OCI-LY3 (cell line): Measurements from ENCODE around the gene KCNMA1.

Experiments used
- H2AFZ ChIP-seq: fragments of 200-600, 300-600 bp; shearing (Covaris generic); 2 replicates; pipeline ENCODE4 v1.6.0; 2014; ENCODE audit warnings: antibody characterized with exemption, low read depth, low read length
- H3K27ac ChIP-seq: fragments of 200-600, 300-600 bp; sonication (generic); 2 replicates; pipeline ENCODE4 v1.5.1; 2014; ENCODE audit warnings: mild to moderate bottlenecking, low read length, moderate library complexity, mixed read lengths
- H3K27me3 ChIP-seq: fragments of 200-600, 300-600 bp; sonication (generic); 2 replicates; pipeline ENCODE4 v1.6.1; 2014; ENCODE audit warnings: low read depth, low read length, mixed read lengths
- H3K36me3 ChIP-seq: fragments of 200-600, 300-600 bp; sonication (generic); replicated peaks from 2 replicates; pipeline ENCODE3; 2014; ENCODE audit warnings: low read depth, low read length, mixed read lengths
- H3K4me1 ChIP-seq: fragments of 300-600, 200-600 bp; sonication (generic); 2 replicates; pipeline ENCODE4 v1.6.1; 2014; ENCODE audit warnings: low read length, mixed read lengths
- H3K4me2 ChIP-seq: fragments of 200-600, 300-600 bp; sonication (generic); 2 replicates; pipeline ENCODE4 v1.6.1; 2014; ENCODE audit warnings: low read length, mixed read lengths
- H3K4me3 ChIP-seq: fragments of 300-600, 200-600 bp; sonication (generic); 2 replicates; pipeline ENCODE4 v1.5.1; 2014; ENCODE audit warnings: antibody characterized with exemption, mild to moderate bottlenecking, low read length, moderate library complexity
- H3K79me2 ChIP-seq: fragments of 300-600, 200-600 bp; shearing (Covaris generic); 2 replicates; pipeline ENCODE4 v1.6.1; 2014; ENCODE audit warnings: mild to moderate bottlenecking, low read length, mixed read lengths
- H3K9ac ChIP-seq: fragments of 300-600, 200-600 bp; shearing (Covaris generic); 2 replicates; pipeline ENCODE4 v1.6.0; 2014; ENCODE audit warnings: mild to moderate bottlenecking, low read length, moderate library complexity
- H3K9me3 ChIP-seq: fragments of 200-600, 300-600 bp; shearing (Covaris generic); 2 replicates; pipeline ENCODE4 v1.6.1; 2014; ENCODE audit warnings: low read length, mixed read lengths; ENCODE audit not compliant: insufficient read depth
- H4K20me1 ChIP-seq: fragments of 200-600, 300-600 bp; sonication (generic); 2 replicates; pipeline ENCODE4 v1.6.1; 2016; ENCODE audit warnings: low read length, mixed read lengths; ENCODE audit not compliant: insufficient read depth
- CTCF ChIP-seq: fragments of 200-600, 300-600 bp; sonication (generic); IDR thresholded peaks from 2 replicates; pipeline ENCODE4 v1.5.1; 2014; ENCODE audit warnings: antibody characterized with exemption, low read length, low read depth
- EZH2phosphoT487 ChIP-seq: fragments of 200-600 bp; shearing (Covaris generic); IDR thresholded peaks from 2 replicates; pipeline ENCODE4 v1.6.1; 2018; ENCODE audit warnings: antibody characterized with exemption, mixed run types, low read depth

KCNMA1 gene

GRCh38 chr10:77152256-77152655 lies 485.4 kb downstream of the KCNMA1 start:
- Histone ChIP-seq H3K4me2 (no peak overlapping the region), H3K4me3 (no peak overlapping the region), H3K9me3 (no peaks in the 10 kb centered on the region), H3K36me3 (no peaks in the 10 kb centered on the region), H3K9ac (no peak overlapping the region), H4K20me1 (no peaks in the 10 kb centered on the region), H3K27ac (no peak overlapping the region), H2AFZ (no peak overlapping the region), H3K27me3 (no peaks in the 10 kb centered on the region), H3K79me2 (no peaks in the 10 kb centered on the region), H3K4me1 (no peaks in the 10 kb centered on the region)
- no peak for TF ChIP-seq EZH2phosphoT487
- no peak for TF ChIP-seq CTCF

DNA sequence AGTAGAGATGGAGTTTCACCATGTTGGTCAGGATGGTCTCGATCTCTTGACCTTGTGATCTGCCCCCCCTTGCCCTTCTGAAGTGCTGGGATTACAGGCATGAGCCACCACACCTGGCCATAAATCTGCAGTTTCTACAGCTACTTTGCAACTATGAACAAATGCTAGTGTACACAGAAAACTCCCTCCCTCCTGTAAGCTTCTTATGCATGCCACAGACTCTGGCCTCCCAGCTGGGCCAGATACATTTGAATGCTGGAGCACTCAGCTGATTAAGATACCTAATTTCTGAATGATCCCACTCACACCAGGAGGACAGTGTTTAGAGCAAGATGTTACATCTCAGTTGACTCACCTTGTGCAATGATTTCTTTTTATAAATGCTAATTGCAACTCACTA lies 486.2 kb downstream of the KCNMA1 start:
- Histone ChIP-seq H3K27ac (no peak overlapping the region), H3K4me1 (no peaks in the 10 kb centered on the region), H3K4me2 (no peak overlapping the region), H3K9ac (no peak overlapping the region), H3K9me3 (no peaks in the 10 kb centered on the region), H3K27me3 (no peaks in the 10 kb centered on the region), H2AFZ (no peak overlapping the region), H3K36me3 (no peaks in the 10 kb centered on the region), H3K79me2 (no peaks in the 10 kb centered on the region), H4K20me1 (no peaks in the 10 kb centered on the region), H3K4me3 (no peak overlapping the region)
- no peak for TF ChIP-seq CTCF
- no peak for TF ChIP-seq EZH2phosphoT487

GRCh38 chr10:77149706-77150105 lies 487.9 kb downstream of the KCNMA1 start:
- Histone ChIP-seq H3K79me2 (no peaks in the 10 kb centered on the region), H3K4me1 (no peaks in the 10 kb centered on the region), H4K20me1 (no peaks in the 10 kb centered on the region), H3K4me2 (no peak overlapping the region), H3K9me3 (no peaks in the 10 kb centered on the region), H3K36me3 (no peaks in the 10 kb centered on the region), H3K9ac (no peak overlapping the region), H2AFZ (no peak overlapping the region), H3K27me3 (no peaks in the 10 kb centered on the region), H3K27ac (no peak overlapping the region), H3K4me3 (no peak overlapping the region)
- no peak for TF ChIP-seq CTCF

GRCh38 chr10:77149001-77149400 lies 488.6 kb downstream of the KCNMA1 start:
- Histone ChIP-seq H3K27ac (no peak overlapping the region), H4K20me1 (no peaks in the 10 kb centered on the region), H3K4me2 (no peak overlapping the region), H3K9me3 (no peaks in the 10 kb centered on the region), H3K4me1 (no peaks in the 10 kb centered on the region), H3K36me3 (no peaks in the 10 kb centered on the region), H3K4me3 (no peak overlapping the region), H3K27me3 (no peaks in the 10 kb centered on the region), H3K79me2 (no peaks in the 10 kb centered on the region), H2AFZ (no peak overlapping the region), H3K9ac (no peak overlapping the region)
- TF ChIP-seq EZH2phosphoT487 (no peak), CTCF (no peak)
